Keratinocyte (primary cell): ENCODE measurements around the gene PRR20B.
"Not testable (repeated sequence)": the region's sequence is repeated elsewhere in the genome, so short reads cannot be mapped to it uniquely, and the experiment has no call there.

Experiments
- EZH2 ChIP-seq: IDR thresholded peaks from one replicate; pipeline ENCODE4 v1.6.1; 2012; ENCODE audit warnings: inconsistent platforms, mild to moderate bottlenecking, low read length, moderate library complexity
- TF ChIP-seq, protein P1 (sequence below), 3 experiments: IDR thresholded peaks in 1 of 3; conservative IDR thresholded peaks in 1 of 3; optimal IDR thresholded peaks in 1 of 3; 2 replicates in 2 of 3; 3 replicates in 1 of 3; pipeline versions ENCODE3 to v1.5.1; 2011; ENCODE audit warnings: low read length in 3 of 3, mild to moderate bottlenecking in 3 of 3, moderate library complexity in 2 of 3, control low read depth in 1 of 3, inconsistent platforms in 1 of 3; ENCODE audit not compliant: insufficient read depth in 2 of 3; ENCODE audit errors: extremely low read depth in 1 of 3

DNA sequence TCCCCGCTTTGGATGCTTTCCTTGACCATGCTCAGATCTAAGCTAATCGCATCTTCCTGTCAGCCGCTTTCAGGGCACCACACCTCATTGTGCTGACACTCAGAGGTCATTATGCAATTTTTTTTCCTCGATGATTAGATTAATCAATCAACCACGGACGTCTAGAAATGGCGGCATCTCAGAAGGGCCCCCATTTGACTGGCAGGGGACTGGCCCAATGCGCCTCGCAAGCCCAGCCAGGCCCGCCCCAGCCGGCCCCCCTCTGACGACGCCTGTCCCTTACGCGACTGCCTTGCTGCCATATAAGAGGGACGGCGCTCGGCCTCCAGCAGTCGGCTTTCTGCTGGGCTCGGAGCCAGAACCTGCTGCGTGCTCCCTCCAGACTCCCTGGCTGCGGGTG is 13.0 kb downstream of the PRR20B start, which contains the start of gene PRR20D:
- TF ChIP-seq, protein P1, sequence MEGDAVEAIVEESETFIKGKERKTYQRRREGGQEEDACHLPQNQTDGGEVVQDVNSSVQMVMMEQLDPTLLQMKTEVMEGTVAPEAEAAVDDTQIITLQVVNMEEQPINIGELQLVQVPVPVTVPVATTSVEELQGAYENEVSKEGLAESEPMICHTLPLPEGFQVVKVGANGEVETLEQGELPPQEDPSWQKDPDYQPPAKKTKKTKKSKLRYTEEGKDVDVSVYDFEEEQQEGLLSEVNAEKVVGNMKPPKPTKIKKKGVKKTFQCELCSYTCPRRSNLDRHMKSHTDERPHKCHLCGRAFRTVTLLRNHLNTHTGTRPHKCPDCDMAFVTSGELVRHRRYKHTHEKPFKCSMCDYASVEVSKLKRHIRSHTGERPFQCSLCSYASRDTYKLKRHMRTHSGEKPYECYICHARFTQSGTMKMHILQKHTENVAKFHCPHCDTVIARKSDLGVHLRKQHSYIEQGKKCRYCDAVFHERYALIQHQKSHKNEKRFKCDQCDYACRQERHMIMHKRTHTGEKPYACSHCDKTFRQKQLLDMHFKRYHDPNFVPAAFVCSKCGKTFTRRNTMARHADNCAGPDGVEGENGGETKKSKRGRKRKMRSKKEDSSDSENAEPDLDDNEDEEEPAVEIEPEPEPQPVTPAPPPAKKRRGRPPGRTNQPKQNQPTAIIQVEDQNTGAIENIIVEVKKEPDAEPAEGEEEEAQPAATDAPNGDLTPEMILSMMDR (optimal IDR thresholded peaks at IDR 0.05 in 1 of 3, IDR thresholded peaks at IDR 0.05 in 1 of 3, conservative IDR thresholded peaks at IDR 0.05 in 1 of 3; ENCODE audit: extremely low read depth in 1 of 3, insufficient read depth in 2 of 3, low read length in 3 of 3): not testable (repeated sequence)
- not testable (repeated sequence) for TF ChIP-seq EZH2
